Epithelial cell of prostate (primary cell): ENCODE results near the gene RIBC2.
"Not testable (repeated sequence)": the region's sequence is repeated elsewhere in the genome, so short reads cannot be mapped to it uniquely, and the experiment has no call there.

Experiments used
- DNase-seq: peaks from one replicate; pipeline ENCODE4 v3.0.0-alpha.2; 2011; ENCODE audit warnings: low read depth, low spot score
- H3K27ac ChIP-seq: fragments of 450-650 bp; 2 replicates; pipeline ENCODE4 v1.5.1; 2017; ENCODE audit warnings: mild to moderate bottlenecking

RIBC2 gene, protein sequence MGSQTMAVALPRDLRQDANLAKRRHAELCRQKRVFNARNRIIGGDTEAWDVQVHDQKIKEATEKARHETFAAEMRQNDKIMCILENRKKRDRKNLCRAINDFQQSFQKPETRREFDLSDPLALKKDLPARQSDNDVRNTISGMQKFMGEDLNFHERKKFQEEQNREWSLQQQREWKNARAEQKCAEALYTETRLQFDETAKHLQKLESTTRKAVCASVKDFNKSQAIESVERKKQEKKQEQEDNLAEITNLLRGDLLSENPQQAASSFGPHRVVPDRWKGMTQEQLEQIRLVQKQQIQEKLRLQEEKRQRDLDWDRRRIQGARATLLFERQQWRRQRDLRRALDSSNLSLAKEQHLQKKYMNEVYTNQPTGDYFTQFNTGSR

DNA sequence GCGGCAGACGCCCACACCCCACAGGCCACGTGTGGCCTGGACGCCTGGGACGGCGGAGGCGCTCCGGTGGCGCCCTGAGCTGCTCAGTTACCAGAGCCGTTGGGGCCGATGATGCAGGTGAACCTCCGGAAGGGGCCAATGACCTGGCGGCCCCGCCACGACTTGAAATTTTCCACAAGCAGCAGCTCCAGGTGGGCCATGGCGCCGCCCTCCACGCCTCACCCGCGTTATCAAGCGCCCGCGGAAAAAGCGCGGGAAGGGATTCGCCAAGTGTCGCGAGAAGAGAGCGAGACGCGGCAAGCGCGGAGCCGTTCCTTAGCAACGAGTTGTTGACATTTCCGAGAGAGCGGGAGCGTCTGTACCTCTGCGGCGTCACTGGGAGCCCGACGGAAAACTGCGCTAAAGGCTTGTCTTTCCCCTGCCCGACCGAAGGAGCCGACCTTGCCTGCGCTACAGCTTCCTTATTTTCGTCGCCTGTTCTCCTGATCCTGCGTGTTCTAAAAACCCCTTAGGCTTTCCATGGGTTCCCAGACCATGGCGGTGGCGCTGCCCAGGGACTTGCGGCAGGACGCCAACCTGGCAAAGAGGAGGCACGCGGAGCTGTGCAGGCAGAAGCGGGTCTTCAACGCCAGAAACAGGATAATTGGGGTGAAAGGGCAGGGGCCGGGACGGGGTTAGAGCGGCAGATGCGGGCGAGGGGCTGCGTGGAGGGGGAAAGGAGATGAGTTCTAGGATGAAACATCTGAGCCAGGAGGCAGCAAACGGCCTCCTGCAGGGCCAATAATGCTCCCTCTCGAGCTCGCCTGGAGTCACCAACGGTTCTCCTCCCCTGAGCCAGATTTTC is at the start of gene RIBC2, which contains the start of gene SMC1B:
TSS of gene RIBC2 (plus strand) at position 326 of the 844 bp plus-strand sequence. CDS start at position 520, 194 bp downstream.
TSS of gene SMC1B (minus strand) at position 232 of the 844 bp plus-strand sequence. CDS start at position 200, 32 bp downstream.
- DNase-seq = no peak
- H3K27ac ChIP-seq = no peak within 1 kb of the TSS

DNA sequence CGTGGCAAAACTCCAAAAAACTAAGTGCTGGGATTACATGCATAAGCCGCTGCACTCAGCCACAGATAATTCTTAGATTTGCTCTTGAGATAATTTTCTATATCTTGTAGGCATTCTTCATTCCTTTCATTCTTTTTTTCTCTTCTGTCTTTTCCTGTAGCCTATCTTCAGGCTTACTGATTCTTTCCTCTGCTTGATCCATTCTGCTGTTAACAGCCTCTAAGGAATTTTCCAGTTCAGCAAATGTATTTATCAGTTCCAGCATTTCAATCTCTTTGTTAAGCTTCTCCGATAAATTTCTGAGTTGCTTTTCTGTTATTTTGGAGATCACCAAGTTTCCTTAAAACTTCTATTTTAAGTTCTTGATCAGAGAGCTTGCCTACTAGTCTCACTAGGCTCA is 46.8 kb upstream of the RIBC2 start:
- H3K27ac ChIP-seq = no peak overlapping the region
- DNase-seq = no peak

DNA sequence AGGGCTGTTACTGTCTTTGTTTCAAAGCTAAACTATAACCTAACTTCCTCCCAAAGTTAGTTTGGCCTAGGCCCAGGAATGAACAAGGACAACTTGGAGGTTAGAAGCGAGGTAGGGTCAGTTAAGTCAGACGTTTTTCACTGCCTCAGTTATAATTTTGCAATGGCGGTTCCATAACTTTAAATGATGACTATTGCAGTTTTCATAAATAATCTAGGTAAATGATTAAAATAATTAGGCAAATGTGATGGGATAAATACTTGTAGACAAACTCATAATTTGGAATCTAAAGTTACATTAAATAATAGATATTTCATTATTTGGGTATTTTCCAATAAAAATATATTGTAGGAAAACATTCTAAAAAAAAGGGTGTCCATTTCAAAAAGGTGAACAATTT is 39.9 kb upstream of the RIBC2 start:
- not testable (repeated sequence) for H3K27ac ChIP-seq, DNase-seq

DNA sequence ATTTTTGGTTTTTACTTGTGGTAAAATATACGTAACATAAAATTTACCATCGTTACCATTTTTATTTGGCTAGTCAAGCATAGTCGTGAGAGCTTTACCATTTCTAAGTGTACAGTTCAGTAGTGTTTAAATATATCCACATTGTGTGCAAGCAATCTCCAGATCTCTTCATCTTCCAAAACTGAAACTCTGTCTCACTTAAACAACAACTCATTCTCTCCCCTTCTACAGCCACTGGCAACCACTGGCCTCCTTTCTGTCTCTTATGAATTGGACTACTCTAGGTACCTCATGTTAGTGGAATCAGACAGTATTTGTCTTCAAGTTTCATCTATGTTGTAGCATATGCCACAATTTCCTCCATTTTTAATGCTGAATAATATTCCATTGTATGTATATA is 37.5 kb upstream of the RIBC2 start:
- no peak overlapping the region for H3K27ac ChIP-seq
- no peak for DNase-seq

DNA sequence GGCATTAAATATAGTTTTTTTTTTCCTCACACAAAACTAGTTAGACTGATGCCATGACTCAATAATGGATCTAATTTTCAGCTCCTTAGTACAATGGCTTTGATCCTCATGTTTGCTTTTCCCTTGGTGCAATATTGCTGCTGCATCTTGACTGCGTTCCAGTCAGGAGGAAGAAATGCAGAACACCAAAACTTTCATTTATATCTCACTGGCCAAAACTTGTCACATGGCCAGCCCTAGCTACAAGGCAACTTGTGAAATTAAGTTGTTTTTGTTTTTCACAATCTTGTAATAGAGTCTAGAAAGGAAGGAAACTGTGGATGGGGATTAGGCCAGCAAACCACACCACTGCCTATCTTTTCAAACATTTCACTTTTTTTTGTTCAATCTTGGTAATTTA is 36.8 kb upstream of the RIBC2 start:
- no peak for DNase-seq

DNA sequence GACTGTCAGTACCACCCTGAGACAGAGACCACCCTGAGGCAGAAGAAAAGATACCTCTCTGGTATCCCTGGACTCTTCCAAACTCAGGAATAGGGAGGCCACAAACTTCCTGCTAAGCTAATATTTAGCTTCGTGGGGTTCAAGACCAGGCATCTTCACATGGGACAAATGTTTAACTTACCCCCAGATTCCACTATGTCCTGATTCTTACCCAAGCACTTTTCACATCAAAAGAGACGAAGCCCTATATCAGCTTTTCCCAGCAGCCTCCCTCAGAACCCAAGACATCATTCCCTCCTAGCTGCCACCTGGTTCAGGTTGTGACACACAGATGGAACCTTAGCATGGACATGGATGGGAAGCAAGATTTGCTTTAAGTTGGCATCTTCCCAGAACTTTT is 32.1 kb upstream of the RIBC2 start:
- DNase-seq = no peak
- H3K27ac ChIP-seq = no peak overlapping the region

More for the DNA sequence above, 36.8 kb upstream of the RIBC2 start:
- no peak overlapping the region for H3K27ac ChIP-seq

DNA sequence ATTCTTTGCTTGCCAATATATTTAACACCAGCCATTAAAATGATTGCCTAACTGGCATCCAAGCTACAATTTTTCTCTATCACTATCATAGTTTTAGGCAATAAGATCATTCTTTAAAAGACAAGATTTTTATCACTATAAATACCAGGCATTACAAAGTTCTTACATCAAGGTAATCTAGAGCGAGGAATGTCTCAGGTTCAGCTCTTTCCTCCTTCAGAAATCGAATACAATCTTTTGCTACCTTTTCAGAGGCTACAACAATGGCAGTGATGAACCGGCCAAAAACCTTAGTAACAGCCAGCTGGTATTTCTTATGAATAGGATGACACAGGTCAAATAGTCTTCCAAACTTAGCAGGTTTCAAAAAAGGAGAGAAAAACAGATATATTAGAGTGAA is 23.9 kb upstream of the RIBC2 start:
- DNase-seq = no peak
- no peak overlapping the region for H3K27ac ChIP-seq

DNA sequence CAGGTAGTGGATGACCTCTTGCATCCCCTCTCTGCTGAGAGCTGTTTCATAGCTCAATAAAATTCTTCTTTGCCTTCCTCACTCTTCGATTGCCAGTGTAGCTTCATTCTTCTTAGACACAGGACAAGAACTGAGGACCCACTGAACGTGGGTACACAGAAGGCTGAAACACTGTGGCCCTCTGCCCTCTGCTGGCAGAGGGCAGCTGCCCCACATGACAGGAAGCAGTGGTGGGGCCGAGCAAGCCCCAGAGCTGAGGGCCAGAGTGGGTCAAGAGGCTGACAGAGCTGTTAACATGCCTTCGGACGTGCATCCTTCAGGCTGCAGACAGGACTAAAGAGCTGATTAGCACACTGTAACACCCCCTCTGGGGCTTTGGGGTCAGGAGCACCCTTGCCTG is 15.7 kb upstream of the RIBC2 start:
- DNase-seq = no peak

DNA sequence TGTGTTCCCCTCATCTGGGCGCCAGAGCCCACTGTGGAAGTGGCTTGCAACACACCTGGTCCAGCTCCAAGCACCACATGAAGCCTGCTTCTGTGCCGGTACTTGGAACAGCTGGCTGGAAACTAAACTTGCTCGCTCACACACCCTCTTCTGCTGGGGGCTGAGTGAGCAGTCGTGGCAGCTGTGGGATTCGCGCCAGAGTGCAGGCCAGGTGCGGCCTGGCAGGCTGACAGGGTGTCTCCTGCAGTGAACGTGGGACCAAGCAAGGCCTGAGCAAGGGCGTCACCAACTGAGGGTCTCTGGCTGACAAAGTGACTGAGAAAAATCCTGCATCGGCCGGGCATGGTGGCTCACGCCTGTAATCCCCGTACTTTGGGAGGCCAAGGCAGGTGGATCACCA is 15.3 kb upstream of the RIBC2 start:
- no peak for DNase-seq
- H3K27ac ChIP-seq = no peak overlapping the region

More for the DNA sequence above, 15.7 kb upstream of the RIBC2 start:
- no peak overlapping the region for H3K27ac ChIP-seq

DNA sequence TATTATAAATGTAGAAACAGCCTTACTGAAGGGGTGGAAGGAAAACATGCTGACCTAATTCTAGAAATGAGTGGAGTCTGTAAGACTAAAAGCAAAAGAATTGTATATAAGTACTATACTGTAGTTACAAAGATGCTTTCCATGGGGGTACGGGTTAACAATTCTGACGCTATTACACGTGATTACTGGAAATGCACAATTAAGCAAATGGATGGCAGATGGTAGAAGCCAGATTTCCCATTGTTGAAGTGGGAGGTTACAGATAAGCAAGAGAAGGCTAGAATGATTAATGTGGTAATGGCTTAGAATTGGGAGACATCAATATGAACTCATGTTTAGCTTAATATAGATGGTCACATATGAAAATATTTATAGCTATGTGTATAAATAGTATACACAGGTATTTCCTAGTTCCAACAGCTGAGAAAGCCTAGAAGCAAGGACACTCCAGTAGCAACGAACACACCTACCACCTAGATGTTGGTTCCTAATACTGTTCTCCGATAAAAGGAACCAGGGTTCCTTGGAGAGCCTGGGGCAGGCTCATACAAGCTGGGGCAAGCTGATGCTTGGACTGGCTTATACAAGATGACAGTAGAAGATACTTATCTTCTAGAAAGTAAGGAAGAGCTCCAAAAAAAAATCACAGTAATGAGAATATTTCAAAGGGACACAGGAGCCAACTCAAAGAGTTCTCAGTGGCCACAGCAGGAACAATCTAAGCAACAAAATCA is 13.6 kb upstream of the RIBC2 start:
- peak; percentile 36 for DNase-seq
- H3K27ac ChIP-seq = no peak overlapping the region

DNA sequence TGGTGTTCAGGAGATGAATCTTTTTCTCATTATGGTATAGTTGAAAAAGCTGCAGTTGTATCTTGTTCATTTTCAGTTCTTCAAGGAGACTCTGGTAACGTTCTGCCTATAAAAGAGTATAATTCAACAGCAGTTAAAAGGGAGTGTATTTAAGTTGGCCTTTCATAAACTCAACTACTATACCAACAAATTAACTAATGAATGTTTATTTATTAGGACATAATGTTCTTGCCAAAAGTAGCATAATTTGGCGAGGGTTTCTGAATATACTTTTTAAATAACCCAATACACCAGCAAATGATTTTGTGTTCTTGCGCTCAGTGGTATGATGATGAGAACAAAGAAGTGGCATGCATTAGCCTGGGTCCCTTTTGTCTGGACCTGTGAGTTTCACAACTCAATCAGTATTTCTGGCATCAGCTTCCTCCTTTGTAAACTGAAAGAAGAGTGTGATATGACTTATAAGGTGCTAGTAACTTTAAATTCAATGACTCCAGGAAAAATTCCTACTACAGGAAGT is 11.0 kb upstream of the RIBC2 start:
- DNase-seq = no peak
- H3K27ac ChIP-seq = no peak overlapping the region

DNA sequence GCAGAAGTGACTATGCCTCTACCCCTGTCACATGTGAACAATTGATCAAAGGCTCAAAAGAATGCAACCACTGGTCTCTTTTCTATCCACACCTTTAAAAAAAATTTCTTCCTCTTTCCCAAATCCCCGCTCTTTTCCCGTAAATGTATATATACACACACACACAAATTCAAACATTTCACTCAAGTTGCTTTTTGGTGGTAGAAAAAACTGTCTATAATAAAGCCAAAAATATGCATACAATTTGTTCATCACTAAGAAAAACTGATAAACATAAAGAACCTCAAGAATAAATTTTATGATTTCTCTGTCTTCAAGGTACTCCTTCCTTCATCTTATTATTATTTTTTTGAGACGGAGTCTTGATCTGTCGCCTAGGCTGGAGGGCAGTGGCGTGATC is 5.7 kb upstream of the RIBC2 start:
- DNase-seq = no peak
- no peak overlapping the region for H3K27ac ChIP-seq

DNA sequence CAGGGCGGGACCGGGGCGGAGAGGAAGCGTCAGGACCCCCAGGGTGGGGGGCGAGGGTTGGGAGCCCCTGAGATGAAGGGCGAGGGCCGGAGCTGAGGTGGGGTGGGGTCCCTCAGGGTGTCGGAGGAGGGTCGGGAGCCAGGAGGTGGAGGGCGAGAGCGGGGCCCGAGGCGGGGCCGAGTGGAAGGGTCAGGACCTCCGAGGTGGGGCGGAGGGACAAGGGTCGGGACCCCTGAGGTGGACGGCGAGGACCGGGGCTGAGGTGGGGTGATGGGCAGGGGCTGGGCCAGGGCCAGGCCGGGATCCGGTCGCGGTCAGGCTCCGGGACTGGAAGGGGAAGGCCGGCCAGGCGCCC is 503 bp upstream of the RIBC2 start:
- no peak for DNase-seq
- H3K27ac ChIP-seq = no peak overlapping the region

DNA sequence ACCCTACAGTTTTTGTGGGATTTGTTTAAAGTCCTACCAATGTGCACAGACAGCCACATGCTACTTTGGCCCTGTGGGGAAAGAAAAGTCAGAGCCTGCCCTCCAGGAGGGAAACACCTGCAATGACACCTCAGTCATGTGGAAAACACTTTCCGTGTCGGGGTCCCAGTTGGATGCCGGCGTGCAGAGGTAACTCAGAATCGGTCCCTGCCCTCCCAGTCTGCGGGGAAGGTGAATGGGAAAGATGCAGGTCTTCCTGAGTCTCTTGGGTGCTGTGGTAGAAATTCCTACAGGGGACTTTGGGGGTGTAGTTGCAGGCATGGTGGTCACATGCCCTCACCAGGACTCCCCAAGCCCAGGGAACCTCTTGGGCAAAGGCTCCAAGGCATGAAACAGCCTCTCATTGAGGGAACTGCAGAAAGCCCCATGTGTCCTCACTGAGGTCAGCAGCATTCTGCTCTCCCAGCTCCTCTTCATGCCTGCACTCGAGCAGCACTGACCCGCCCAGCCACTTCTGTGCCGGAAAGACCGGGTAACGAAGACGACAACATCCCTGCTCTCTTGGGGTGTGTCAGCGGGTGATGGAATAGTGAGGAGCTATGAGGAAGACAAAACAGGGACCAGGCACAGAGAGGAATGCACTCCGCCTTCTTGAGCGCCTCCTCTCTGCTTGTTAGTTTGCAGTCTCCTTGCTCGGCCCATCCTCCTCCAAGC is 4.7 kb downstream of the RIBC2 start:
- no peak for DNase-seq
- H3K27ac ChIP-seq = no peak overlapping the region

DNA sequence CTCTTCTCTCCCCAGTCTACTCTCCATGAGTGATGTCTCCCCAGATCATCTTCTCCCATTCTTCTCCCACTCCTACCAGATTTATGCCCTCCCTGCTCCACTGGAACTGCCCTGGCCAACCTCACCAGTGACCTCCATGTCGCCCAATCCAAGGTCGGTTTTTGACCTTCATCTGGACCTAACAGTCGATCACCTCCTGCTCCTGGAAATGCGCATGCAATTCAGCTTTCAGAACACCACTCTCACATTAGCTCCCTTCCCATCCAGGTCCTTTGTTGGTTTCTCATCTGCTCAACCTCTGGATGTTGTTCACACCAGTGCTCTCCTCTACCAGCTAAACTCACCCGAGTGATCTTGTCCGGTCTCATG is 5.3 kb downstream of the RIBC2 start:
- no peak for DNase-seq
- no peak overlapping the region for H3K27ac ChIP-seq

DNA sequence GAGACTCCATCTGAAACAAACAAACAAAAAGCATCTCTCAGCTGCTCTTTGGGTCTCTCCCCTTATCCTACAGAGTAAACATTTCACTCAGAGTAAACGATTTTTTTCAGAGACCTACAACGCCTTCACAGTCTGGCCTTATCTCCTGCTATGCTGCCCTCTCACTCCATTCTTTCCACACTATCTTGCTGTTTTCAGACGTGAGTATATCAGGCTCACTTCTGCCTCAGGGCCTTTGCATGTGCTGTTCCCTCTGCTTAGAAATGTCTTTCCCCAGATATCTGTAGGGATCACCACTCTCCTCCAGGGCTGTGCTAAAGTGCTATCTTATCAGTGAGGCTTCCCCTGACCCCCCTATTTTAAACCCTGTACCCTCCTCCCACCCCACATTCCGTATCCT is 6.5 kb downstream of the RIBC2 start:
- no peak for DNase-seq
- H3K27ac ChIP-seq = no peak overlapping the region

DNA sequence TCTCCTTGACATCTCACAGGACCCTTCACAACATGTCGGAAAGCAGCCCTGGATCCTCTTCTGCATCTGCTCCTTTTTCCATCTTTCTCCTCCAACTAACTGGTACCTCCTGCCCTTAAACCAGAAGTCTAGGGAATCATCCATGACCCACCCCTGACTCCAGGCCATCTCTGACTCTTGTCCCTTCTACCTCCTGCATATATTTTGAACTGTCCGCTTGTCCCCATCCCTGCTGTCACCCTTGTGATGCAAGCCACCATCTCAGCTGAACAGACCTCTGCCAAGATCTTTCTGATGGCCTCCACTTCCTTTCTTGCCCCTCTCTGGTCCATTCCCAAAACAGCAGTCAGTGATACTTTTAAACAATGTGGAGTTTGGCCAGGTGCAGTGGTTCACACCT is 7.0 kb downstream of the RIBC2 start:
- no peak for DNase-seq
- no peak overlapping the region for H3K27ac ChIP-seq

DNA sequence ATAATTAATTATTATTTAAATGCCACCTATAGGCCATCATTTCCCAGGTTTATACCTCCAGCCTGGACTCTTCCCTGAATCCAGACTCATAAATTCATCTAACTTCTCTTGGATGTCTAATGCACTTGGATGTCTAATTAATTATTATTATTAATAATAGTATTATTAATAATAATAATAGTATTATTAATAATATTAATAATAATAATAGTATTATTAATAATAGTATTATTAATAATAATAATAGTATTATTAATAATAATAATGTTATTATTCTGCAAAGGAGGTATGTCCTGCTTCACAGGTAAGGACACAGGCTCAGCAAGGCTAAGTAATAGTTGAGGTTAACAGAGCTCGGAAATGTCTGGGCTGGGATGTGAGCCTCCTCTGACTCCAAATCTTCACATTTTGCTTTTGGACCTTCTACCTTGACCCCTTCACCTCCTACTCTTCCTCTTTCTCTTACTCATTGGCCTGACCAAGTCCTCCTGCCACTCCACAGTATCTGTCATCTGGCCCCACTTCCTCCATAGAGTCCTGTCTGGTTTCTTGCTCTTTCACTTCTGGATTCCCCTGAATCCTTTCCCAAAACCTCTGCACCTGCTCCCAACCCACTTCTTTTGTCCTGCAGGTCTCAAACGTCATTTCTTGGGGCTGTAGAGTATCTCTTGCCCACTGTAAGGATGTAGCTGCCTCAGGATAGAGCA is 8.0 kb downstream of the RIBC2 start:
- H3K27ac ChIP-seq = no peak overlapping the region
- DNase-seq = no peak

DNA sequence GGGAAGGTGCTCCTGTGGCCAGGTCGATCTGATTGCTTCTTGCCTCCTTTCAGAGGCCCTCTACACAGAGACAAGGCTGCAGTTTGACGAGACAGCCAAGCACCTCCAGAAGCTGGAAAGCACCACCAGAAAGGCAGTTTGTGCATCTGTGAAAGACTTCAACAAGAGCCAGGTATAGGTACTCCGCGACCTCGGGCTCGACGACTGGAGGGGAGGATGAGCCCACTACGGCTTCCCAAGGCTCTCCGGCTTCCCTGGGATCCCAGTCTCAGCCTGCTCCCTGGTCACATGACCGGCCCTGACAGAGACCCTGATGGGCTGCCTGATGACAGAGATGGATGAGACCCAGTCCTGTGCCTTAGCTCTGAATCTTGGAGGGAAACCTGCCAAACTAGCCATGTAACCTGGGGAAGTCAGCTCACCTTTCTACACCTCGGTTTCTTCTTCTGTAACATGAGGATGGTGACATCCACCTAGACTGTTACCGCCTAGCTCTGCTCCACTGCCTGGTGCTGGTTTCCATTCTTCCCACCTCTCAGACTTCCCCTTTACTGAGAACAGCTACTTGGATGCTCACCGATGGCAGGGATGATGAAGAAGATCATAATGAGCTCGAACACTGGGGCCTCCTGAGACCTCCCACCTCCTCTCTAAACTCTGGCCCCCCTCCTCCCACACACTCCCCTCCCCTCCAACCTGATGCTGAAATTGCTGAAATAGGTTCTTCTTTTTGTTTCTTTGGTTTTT is 8.9 kb downstream of the RIBC2 start:
- DNase-seq = no peak
- no peak overlapping the region for H3K27ac ChIP-seq
